Measurements from ENCODE around the gene AMOTL2.
A peak's percentile ranks its signal among the peaks of the same experiment; 100 is the strongest.

DNA sequence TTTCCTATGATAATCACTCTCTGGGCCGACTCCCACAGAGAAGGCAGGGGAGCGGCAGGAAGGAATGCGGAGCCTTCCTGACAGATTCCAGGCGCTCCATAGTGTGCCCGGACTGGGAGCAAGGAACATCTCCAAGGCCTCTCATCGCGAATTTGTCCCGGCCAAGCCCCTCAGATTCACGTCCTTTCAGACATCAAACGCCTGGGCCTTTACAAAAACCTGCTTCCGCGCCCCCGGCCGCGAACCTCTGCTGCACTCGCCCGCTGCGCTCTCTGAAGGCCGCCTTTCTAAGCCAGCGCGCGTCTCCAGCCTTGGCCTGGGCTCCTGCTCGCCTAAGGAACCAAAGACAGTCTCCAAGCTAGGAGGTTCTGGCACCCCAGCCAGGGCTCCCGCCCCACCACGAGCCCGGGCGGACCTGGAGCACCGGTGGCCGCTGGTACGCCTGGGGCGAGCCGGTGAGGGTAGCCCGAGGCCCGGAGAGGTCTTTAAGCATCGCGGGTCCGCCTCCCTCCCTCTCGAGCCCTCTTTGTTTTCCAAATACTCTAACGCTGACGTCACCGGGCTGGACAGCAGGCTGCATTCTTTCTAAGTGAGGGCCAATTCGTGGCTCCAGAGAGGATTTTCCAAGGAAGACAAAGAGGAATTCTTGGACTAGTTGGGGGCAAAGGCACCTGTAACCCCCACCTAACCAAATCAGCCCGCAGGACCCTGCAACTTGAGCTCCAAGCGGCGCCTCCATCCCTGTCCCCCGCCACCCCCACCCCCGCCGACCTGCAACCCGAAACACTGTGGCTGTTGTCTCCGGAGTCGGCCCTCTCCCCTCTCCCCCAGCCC is 759 bp downstream of the AMOTL2 start:
- TF ChIP-seq CTCF (IDR thresholded peaks at IDR 0.05) = no peak
- TF ChIP-seq POLR2A (IDR thresholded peaks at IDR 0.05) = peak in 1 of 2 donors; percentile 12

All from Peyer's patch (tissue), 4 donors.